Forelimb muscle (tissue), 1 donor: ENCODE results near the gene BTF3. TPM values are rescaled to one million over a fixed set of nuclear protein-coding genes. Genes with fewer than 3 reads are reported as not detected.
"Not testable (repeated sequence)": the region's sequence is repeated elsewhere in the genome, so short reads cannot be mapped to it uniquely, and the experiment has no call there.

Experiments used
- DNase-seq: peaks from one replicate; pipeline ENCODE4 v3.0.0-alpha.2; 2013; ENCODE audit warnings: low read depth
- polyA plus RNA-seq: library from polyadenylated mRNA; unstranded; fragments of 120-200 nt; gene quantifications from one replicate; pipeline ENCODE4 v1.2.1, GENCODE V29; 2013; ENCODE audit not compliant: insufficient read length

The BTF3 gene
- polyA plus RNA-seq, 1 donor, result 1,304 TPM

DNA sequence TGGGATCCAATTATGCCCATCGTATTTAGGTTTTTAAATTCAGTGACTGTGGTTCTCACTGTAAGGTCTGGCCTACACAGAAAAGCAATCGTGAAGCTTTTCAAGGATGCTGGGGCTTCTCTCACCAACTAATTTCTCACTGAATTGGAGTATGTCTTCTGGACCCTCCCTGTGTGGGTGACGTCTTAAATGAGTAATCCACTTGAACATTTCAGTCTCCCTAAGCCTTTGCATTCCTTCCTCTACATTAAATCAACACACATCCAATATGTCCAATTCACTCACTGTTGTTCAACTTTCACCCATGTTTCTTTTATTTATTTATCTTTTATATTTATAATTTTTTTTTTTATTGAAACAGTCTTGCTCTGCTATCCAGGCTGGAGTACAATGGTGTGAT, 12.5 kb upstream of the BTF3 start:
- no peak for DNase-seq

DNA sequence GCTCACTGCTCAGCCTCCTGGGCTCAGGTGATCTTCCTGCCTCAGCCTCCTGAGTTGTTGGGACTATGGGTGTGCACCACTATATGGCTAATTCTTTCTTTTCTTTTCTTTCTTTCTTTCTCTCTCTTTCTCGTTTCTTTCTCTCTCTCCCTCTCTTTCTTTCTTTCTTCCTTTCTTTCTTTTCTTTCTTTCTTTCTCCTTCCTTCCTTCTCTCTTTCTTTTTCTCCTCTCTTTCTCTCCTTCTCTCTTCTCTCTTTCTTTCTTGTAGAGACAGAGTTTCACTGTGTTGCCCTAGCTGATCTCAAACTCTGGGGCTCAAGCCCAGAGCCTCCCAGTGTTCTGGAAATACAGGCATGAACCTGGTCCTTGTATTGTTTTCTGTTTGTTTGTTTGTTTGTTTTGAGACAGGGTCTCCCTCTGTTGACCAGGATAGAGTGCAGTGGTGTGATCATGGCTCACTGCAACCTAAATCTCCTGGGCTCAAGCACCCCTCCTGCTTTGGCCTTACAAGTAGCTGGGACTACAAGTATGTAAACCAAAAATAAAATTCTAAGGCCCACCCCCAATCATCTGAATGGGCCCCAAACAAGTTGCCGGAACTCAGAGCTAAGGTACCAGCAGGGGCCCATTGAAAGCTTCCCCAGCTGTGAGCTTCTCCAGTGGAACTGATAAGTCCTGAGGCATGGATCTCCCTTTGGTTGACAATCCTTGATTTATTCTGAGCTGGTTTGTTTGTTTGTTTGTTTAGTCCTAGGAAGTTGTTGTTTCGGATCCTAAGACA, 11.9 kb upstream of the BTF3 start:
- no peak for DNase-seq

DNA sequence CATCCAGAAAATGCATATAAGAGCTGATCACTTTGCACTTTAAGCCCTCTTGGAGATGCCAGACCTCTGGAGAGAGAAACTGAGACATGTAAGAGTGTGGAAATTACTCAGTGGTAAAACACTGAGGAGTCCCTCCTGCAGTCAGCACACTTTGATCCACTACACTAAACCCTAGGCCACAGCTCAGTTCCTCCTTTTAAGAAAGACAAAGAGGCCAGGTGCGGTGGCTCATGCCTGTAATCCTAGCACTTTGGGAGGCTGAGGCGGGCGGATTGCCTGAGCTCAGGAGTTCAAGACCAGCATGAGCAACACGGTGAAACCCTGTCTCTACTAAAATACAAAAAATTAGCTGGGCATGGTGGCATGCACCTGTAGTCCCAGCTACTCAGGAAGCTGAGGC, 11.0 kb upstream of the BTF3 start:
- DNase-seq, result not testable (repeated sequence)

DNA sequence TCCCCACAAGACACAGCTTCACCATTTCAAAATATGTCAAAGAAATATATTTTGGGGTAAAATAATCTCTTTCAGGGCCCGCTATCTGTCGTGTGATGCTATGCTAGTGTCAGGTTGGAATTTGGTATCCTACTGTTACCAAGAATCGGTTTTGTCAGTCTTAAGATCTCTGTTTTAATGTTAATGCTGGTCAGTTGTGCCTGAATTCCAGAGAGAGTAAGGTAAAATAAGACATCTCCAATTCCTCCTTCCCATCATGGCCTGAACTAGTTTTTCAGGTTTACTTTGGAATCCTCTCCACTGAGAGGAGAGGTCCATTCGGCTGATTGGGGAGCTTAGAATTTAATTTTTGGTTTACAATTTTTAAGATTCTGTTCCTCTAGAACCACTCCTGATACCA, 10.4 kb upstream of the BTF3 start:
- no peak for DNase-seq

DNA sequence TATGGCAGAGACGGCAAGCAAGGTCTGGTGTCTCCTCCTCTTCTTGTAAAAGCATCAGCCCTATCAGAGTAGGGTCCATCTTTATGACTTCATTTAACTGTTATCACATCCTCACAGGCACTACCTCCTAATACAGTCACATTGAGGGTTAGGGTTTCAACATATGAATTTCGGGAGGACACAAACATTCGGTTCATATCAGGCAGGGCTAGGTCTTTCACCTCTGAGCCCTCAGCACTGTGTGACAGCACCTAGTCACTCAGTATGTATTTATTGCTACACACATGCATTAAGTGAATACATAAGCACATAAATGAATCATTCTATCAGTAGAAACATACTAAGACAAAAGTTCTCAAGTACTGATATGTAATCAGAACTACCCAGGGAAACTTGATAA, 9.4 kb upstream of the BTF3 start:
- no peak for DNase-seq

DNA sequence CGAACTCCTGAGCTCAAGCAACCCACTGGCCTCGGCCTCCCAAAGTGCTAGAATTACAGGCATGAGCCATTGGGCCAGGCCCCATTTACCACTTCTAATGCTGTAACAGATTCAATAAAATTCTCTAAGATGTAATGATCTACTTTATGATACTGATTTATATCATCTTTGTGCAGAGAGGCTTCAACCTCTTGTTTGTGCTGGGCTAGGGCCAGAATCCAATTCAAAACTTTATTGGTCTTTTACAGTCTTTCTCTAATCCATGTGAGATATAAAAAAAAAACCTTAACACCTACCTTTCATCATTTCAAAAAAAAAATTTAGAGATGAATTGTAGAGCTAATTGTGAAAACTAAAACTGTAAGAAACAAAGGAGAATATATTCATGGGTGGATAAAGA, 8.2 kb upstream of the BTF3 start:
- no peak for DNase-seq

DNA sequence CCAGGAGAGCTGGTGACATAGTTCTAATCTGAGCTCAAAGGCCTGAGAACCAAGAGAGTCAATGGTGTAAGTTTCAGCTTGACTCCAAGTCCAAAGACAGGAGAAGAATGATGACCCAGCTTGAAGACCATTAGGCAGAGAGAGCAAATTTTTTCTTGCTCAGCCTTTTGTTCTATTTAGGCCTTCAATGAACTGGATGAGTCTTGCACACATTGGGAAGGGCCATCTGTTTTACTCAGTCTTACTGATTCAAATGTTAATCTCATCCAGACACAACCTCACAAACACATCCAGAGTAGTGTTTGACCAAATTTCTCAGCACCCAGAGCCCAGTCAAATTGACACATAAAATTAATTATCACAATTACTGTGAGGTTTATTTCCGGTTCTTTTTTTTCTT, 7.1 kb upstream of the BTF3 start:
- no peak for DNase-seq

DNA sequence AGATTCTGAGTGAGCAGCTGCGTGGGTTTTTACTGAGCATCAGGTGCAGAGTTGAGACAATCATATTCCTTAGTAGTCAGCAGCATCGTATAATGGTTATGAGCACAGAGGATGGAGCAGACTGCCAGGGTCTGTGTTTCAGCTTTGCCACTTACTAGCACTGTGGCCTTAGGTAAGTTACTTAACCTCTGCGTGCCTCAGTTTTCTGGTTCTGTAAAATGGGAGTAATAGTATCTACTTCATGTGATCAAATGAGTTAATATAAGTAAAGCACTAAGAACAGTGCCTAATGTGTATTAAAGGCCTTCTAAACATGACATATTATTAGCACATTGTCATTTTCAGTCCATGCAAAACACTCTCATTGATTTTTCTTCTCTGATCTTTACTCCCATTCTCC, 4.8 kb upstream of the BTF3 start:
- no peak for DNase-seq

DNA sequence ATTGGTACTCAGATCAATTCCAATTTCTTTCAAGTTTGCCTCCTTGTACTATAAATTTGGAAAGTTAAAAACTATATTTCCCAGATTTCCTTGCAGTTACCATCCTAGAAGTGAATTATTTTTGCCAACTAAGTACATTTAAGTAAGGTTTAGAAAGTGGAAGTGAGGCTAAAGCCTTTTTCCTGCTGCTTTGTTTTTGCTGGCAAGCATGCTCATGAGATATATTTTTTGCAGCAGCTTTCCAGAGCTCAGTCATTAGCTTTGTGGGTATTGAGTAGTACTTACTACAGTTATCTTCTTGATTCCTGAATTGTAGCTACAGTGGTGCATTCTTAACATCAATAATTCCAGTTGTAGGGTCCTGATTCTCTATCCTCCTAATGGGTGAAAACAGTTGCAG, 3.5 kb upstream of the BTF3 start:
- no peak for DNase-seq

DNA sequence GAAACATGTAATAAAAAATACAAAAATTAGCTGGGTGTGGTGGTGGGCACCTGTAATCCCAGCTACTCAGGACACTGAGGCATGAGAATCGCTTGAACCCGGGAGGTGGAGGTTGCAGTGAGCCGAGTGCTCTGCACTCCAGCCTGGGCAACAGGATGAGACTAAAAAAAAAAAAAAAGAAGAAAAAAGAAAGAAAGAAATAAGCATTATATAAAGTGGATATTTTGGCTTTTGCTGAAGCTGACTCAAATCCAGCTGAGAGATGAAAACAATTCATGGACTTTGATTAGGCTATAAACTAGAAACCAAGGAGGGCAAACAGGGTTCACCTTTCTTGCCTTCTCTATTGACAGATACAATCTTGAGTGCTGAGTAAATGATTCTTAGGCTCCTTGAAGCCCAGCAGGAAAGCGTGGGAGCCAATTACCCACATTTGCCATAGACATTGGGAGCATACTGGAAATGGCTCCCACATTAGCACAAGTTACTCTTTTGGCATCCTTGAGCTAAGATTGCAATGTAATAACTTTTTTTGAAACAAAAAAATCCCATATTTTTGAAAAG, 2.4 kb upstream of the BTF3 start:
- no peak for DNase-seq

DNA sequence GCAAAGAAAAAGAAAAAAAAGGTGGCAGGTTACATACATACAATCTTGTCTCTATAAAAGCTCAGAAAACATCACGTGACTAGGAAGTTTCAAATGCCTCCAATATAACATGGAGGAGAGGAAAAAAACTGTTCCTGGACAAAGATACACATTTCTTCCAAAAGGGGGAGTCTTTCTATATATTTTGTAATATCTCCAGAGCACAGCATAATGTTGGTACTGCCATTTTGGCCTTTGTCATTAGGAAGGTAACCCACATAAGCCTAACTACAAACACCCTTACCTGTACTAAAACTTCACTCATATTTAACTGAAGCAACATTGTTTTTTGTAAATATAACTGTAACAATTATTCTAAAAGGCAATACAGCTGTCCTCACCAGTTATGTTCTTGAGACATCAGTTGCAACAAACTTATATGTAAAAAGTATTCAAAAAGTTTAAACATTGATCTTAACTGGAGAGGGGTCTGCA, 1.2 kb upstream of the BTF3 start:
- DNase-seq, result no peak

DNA sequence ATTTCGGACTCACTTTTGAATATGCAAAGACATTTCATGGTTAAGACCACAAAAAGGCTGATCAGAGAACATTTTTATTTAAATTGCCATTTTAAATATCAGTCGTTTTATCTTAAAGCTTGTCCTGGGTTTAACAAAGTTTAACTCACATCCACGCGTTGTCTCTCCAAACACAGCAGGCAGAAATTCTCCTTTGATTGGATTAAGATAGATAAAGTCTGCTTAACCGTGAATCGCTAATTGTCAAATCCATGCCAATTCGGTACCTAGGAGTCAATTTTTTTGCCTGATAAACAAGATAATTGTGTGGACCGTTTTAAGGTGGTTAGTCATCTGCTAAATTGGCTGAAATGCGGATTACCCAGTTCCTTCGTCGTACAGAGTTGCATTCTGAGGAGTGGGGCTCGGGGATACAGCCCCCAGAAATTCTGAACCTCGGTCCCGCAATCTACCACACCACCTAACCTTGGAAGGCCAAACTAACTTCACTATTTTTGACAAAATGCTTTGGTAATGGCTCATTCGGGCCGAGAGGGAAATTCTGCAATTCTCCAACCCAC, 665 bp upstream of the BTF3 start:
- DNase-seq, result no peak

DNA sequence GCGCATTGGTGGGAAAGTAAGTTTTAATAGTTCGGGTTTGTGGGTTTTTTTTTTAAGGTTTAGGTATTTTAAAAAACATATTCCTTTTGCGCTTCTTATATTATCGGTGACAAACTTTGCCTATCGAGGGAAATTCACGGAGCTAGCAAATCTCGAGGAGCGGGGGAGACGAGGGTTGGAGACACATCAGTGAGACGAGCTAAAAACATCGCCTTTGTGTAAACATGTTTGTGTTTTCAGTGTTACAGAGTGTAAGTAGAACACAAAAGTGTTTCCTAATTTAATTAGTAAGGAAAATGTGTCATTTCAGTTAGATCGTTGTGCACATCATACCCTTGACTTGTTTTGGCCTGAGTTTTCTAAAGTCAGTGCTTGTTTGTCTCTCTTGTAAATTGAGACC, 945 bp downstream of the BTF3 start:
- DNase-seq, result no peak

DNA sequence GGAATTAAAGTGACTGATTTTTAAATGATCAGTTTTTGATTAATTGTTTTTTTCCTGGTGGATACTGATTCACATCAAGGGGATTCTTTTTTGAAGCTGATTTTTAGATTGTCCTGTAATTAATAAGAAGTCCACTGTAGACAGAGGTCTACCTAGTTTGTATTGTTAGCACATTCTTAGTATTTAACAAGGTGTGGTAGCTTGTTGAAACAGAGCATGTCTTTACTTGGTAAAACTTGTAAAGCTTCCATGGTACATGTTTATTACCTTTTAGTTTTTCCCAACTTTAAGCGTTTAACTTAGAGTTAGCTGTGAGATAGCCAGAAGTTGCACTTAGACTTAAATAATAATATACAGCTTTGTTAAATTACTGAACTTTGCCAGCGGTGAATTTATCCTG, 1.5 kb downstream of the BTF3 start:
- no peak for DNase-seq

DNA sequence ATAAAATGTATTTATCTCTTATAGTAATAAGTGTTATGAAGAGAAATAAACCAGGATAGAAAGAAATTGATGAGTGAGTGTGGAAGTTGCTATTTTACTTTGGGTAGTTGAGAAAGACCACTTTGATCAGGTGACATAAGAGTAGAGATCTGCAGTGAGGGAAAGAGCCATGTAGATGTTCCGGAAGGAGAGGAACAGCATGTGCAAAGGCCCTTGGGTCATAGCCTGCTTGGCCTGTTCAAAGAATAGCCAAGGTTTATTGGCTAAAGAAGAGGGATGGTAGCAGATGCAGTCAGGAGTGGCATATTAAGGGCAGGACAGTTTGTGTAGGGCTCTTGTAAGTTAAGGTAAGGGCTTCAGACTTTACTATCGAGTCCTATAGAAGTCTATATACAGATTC, 3.2 kb downstream of the BTF3 start:
- DNase-seq, result no peak

DNA sequence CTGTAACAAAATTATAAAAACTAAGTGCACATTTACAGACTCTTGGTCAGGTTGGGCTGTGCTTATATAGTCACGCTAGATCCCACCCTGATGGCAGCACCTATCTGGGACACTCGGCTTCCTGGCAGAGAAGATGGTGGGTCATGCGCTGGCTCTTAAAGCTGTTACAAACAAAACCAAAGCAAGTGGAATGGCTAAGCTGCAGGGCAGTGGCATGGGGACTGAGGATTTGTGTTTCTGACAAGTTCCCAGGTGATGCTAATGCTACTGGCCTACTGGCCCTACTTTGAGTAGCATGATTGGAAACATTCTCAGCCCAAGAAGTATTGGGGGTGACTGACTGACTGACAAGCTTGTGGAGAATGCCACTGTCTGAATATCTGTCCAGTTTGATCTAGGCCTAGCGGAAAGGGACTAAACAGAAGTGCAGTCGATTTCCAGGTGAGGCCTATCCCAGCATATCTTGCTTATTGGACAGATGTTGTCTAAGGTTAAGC, 8.3 kb downstream of the BTF3 start:
- DNase-seq, result no peak

DNA sequence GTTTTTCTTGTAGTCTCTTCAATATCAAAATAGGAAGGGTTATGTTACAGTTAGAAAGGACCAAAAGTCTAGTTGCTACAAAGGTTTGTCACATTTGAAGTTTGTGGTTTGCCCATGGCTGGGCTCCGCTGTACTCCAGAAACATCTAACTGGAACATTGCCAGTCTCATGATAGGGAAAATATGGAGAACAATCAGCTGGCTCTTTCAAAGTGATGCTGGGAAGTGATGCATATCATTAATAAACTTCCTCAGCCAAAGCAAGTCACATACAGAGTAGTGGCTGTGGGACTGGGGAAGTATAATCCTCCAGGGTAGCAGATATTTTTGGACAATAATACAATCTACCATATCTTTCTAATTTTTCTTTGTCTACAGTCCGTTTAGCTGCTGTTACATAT, 8.8 kb downstream of the BTF3 start:
- DNase-seq, result no peak

DNA sequence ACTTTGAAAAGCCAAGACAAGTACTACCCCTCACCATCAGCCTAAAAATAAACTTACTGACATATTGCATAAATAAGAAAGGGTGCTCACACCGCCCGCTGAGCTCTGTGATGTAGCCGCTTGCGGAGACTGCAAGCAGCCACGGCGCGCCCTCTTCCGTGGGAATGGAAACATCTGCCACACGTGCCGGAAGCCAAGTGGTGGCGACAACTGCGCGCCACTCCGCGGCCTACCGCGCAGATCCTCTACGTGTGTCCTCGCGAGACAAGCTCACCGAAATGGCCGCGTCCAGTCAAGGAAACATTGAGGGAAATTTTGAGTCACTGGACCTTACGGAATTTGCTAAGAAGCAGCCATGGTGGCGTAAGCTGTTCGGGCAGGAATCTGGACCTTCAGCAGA, 10.3 kb downstream of the BTF3 start:
- not testable (repeated sequence) for DNase-seq

DNA sequence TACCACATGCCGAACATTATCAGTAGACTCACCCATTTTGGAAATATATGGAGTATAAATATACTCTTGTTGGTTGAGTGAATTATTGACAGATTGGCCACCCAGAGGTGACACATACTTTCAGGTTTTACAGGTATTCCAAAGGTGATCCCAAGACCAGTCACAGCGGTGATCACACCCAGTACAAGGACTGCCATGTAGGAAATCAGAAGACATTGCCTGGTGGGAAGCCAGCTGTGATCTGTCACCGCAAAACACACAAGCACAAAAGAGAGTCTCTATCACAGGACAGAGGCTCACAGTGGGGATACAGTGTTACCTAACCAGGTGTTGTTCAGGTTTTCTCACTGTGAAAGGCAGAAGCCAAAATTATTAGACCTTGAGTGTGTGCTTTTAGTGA, 15.8 kb downstream of the BTF3 start:
- DNase-seq, result no peak

DNA sequence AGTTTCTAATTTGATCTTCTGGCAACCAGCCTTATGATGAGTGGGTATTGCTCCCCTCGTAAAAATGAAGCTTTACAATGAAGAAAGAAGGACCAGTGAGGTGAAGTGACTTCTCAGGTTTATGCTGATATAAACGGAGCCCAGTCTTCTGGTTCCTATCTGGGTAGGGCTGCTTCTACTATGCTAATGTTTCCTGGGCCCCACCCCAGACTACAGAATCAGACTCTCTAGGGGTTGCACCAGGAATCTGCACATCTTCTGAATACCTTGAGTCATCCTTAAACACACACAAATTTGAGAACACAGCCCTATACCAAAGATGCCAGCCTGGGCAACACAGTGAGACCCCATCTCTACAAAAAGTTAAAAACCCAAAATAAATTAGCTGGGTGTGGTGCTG, 16.2 kb downstream of the BTF3 start:
- no peak for DNase-seq

DNA sequence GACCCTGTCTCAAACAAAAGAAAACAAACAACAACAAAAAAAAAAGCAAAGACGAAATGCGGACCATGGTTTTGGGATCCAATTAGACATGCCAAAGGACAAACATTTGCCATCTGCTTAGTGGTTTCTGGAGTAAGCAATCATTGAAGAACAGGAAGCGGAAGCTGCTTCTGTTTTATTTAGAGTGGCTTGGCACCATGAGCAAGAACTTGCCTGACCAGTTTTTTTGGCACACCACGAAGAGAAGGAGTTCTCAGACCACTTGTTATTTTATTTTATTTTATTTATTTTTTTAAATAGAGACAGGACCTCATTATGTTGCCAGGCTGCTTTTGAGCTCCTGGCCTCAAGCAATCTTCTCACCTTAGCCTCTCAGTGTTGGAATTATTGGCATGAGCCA, 17.0 kb downstream of the BTF3 start:
- no peak for DNase-seq

DNA sequence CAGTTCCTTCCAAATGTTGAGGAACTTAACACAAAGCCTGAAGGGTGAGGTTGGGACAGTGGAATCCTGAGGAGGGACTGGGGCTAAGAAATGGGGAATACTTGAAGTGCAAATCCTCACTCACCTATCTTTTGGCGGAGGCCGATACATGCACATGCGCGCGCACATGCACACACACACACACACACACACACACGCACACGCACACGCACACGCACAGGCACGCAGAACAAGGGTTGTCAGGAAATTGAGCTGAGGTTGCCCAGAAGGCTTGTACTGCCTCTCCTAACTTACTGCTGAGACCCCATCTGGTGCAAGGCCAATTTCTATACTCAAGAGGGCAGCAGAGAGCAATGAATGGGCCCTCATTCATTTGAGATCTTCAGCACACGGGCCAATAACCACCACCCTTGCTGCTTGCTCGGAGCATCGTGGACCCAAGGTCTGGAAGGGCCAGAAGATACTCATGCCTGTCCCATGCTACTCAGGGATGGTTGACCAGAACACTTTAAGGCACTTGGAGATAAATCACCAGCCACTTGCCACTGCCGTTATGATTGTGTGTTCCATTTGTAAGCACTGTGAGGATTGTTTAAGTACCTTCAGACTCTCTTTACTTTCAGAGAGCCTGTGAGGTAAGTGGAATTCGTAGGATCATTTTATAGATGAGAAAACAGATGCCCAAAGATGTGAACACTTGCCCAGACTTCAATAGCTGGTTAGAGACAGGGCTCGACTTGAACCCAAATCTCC, 21.5 kb downstream of the BTF3 start:
- peak; percentile 41 for DNase-seq

DNA sequence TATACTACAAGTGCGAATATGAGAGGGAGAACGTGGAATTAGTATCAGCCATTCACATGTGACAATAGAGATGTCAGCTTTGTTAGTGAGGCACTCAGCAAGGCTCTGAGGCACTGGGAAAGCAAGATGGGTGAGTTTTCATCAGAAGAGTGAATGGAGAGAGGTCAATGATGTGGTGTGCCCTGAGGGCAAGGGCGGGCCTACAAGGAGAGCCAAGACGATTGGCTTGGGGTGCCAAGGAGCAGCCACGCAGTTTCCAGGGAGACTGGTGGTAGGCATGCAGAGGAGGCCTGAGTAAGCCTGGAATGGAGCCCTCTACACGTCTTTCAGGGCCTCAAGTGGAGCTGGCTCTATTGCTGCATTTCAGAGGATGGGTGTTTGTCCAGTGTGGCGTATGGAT, 24.7 kb downstream of the BTF3 start:
- DNase-seq, result no peak
